NCI-H187 treated with DMSO at 0.1 percent for 48 hours (cell line): ENCODE measurements around the gene IDI2.

ENCODE experiments used
- DNase-seq: peaks from one replicate; lab custom pipeline; 2025; lab: John Stamatoyannopoulos, UW

Gene IDI2

DNA sequence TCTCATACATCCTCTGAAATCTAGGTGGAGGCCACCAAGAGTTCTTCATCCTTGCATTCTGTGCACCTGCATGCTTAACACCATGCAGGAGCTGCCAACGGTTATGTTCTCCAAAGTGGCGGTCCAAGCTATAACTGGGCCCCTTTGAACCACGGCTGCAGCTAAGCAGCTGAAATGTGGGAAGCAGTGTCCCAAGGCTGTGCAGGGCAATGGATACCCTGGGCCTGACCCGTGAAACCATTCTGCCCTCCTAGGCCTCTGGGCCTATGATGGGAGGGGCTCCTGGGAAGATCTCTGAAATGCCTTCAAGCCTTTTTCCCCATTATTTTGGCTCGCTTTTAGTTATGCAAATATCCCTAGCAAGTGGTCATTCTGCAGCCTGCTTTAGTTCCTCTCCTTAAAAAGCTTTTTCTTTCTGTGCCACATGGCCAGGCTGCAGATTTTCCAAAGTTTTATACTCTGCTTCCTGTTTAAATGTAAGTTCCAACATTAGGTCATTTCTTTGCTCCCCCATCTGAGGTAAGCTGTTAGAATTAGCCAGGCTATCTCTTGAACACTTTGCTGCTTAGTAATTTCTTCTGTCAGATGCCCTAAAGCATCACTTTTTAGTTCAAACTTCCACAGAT is 45.1 kb downstream of the IDI2 start:
- no peak for DNase-seq

DNA sequence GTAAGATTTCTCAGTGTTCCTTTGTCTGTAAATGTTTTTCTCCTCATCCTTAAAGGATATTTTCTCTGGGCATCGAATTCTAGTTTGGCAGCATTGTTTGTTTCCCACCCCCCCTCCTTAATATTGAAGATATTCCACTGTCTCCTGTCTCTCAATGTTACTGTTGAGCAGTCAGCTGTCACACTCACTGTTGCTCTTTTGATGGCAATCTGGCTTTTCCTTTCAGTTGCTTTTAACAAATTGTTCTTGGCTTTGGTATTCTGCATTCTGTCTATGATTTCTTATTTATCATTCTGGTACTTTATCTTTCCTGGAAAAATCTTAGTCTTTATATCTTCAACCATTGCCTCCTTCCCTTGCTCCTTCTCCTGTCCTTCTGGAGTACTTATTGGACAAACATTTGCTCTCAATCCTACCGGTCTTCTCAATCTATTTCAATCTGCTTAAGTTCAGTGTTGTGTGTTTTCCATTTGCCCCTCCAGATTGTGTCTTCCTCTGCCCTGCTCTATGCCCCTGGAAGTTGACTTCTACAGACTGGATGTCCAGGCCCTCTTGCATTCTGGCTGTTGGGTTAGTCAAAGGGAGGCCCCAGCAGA is 46.7 kb downstream of the IDI2 start:
- no peak for DNase-seq

DNA sequence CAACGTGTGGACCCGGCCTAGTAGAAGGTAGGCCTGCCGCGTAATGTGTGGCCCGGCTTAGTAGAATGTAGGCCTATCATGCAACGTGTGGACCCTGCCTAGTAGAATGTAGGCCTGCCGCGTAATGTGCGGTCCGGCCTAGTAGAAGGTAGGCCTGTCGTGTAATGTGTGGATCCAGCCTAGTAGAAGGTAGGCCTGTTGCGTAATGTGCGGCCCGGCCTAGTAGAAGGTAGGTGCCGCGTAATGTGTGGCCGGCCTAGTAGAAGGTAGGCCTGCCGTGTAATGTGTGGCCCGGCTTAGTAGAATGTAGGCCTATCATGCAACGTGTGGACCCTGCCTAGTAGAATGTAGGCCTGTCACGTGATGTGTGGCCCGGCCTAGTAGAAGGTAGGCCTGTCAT is 49.3 kb downstream of the IDI2 start:
- no peak for DNase-seq

GRCh38 chr10:974785-975074 is 50.9 kb downstream of the IDI2 start:
- DNase-seq, result peak; percentile 35

DNA sequence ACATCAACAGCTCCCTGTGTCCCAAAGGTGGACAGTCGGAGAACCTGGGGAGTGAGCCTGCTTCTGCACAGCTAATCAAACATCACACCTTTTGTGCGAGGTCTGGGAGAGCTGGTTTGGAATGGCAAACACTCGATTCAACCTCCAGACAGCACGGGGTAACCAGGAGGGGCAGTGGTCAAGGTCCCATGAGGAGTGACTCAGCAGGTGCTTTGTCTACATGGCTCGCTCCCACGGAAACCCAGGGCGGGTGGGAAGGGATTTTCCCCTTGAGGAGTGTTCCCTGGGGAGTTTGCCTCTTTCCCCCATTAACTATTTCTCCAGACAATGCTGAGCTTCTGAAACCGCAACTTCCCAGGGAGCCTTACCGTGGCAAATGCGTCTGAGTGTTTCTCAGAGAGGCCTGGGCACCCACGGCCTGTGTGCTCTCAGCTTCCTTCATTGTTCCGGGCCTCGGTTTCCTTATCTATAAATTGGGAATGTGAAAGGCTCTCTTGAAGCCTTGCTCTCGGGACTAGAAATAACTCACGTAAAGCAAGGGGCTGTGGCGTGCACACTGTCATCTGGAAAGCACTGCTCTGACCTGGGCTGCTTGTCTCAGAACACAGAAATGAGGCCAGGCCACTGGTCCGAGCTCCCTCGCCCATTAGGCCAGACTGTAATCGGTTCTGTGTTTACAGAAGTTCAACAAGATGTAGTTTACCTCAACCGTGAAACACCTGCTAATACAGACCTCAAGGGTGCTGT is 51.4 kb downstream of the IDI2 start:
- peak; percentile 28 for DNase-seq

- DNase-seq, result no peak
These were observed 52.9 kb downstream of the IDI2 start for GRCh38 chr10:972763-973162.

GRCh38 chr10:971613-972012 is 54.0 kb downstream of the IDI2 start:
- DNase-seq, result no peak

GRCh38 chr10:971150-971542 is 54.5 kb downstream of the IDI2 start:
- no peak for DNase-seq

GRCh38 chr10:970311-971149 is 55.1 kb downstream of the IDI2 start:
- DNase-seq, result peak; percentile 62

DNA sequence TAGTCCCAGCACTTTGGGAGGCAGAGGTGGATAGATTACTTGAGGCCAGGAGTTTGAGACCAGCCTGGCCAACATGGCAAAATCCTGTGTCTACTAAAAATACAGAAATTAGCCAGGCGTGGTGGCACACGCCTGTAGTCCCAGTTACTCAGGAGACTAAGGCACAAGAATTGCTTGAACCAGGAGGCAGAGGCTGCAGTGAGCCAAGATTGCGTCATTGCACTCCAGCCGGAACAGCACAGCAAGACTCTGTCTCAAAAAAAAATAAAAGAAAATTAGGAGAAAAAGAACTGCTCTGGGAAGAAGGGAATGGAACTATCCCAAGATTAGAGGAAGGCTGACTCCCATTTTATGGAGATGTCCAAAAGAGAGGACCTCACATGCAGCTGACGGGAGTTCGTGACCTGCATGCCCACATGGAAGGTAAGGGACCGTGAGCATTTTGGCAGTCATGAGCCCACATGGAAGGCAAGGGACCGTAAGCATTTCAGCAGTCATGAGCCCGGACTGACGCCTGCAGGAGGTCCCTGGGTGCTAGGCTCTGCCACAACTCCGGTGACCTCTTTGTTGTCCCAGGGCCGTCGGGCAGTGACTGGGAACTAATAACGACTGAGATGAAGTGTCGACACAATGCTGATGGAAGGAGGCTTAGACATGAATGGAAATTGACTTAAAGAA is 56.0 kb downstream of the IDI2 start:
- no peak for DNase-seq
